ENCODE results near the gene CLP1. TPM values are rescaled to one million over a fixed set of nuclear protein-coding genes. Genes with fewer than 3 reads are reported as not detected.
"Not testable (repeated sequence)": the region's sequence is repeated elsewhere in the genome, so short reads cannot be mapped to it uniquely, and the experiment has no call there.

CLP1 gene
- total RNA-seq, 2 experiments from 2014 or later, result 11.3 to 14.2 TPM

GRCh38 chr11:57668434-57668782 lies 10.8 kb downstream of the CLP1 start:
- peaks cover 14% of the 10 kb centered on the region for H3K36me3 Mint-ChIP-seq (ENCODE audit: low read depth)
- no peaks in the 10 kb centered on the region for H3K9me3 Mint-ChIP-seq
- H3K4me3 Mint-ChIP-seq, result peak overlapping the region; percentile 91
- DNase-seq, result peak; percentile 49
- H3K4me1 Mint-ChIP-seq (ENCODE audit: low read depth), result peaks cover 48% of the 10 kb centered on the region
- no peaks in the 10 kb centered on the region for H3K27me3 Mint-ChIP-seq (ENCODE audit: low read depth)
- intact Hi-C loops (cut with micrococcal nuclease), result loop anchor here (5.0 kb wide), 1 partner anchor 1474 kb away; the partner anchor contains the start of gene FAM111A
- peak overlapping the region; percentile 97 for H3K27ac Mint-ChIP-seq
- CTCF ChIA-PET, result no interaction called here

DNA sequence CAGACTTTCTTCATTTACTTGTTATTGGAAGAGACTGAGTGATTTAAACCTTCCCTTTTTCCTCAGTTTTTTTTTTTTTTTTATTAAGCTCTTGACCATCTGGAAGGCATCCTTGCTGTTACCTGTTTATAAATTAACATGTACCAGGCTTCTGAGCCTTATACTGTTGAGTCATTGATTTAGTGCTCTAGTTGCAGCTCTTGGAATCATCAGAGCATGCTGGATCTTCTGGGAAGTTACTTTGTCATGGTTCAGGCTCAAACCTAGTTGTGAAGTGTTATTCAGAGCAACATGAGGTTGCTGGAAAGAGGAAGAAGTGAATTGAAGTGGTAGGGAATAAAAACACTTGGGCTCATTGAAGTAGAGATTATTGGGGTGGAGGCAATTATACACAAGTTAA lies 16.7 kb downstream of the CLP1 start:
- Mint-ChIP-seq H3K27ac (peak overlapping the region; percentile 6), H3K4me3 (no peak overlapping the region)

GRCh38 chr11:57675176-57675941 lies 17.8 kb downstream of the CLP1 start:
- intact Hi-C loops (cut with micrococcal nuclease), result no loop called here
- Mint-ChIP-seq H3K9me3 (no peaks in the 10 kb centered on the region), H3K27ac (no peak overlapping the region), H3K27me3 (ENCODE audit: low read depth) (no peaks in the 10 kb centered on the region), H3K36me3 (ENCODE audit: low read depth) (peaks cover 36% of the 10 kb centered on the region), H3K4me3 (no peak overlapping the region), H3K4me1 (ENCODE audit: low read depth) (peaks cover 82% of the 10 kb centered on the region)
- DNase-seq, result no peak
- CTCF ChIA-PET, result interaction anchor here (0.8 to 1.0 kb wide), 2 partner anchors 31 to 125 kb away, joined by 3 to 8 read pairs; no protein-coding TSS in a partner anchor

More for the DNA sequence above, 16.7 kb downstream of the CLP1 start:
- CTCF ChIA-PET, result interaction anchor here (2.1 to 2.3 kb wide), 2 partner anchors 33 to 106 kb away, joined by 5 to 7 read pairs; partner anchors contain the start of gene UBE2L6
- H3K9me3 Mint-ChIP-seq, result no peaks in the 10 kb centered on the region
- H3K27me3 Mint-ChIP-seq (ENCODE audit: low read depth), result no peaks in the 10 kb centered on the region
- intact Hi-C loops (cut with micrococcal nuclease), result no loop called here
- no peak for DNase-seq
- peaks cover 36% of the 10 kb centered on the region for H3K36me3 Mint-ChIP-seq (ENCODE audit: low read depth)
- H3K4me1 Mint-ChIP-seq (ENCODE audit: low read depth), result peaks cover 82% of the 10 kb centered on the region

DNA sequence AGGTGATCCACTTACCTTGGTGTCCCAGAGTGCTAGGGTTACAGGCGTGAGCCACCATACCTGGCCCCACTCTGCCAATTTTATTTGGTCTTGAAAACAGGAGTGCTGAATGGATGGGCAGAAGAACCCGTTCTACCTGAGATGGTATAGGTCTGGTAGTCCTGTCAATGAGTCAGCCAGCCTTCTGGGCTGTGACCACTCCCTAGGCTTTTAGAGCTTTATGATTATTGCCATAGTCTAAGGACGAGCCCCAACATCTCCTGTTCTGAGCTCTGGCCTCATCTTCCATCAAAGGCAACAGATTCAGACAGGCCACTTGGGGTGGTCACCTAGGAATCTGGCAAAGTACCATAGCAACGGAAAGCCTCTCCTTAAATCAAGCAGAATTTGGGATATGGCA lies 21.8 kb downstream of the CLP1 start:
- no peak for DNase-seq
- Mint-ChIP-seq H3K9me3 (no peaks in the 10 kb centered on the region), H3K27me3 (ENCODE audit: low read depth) (no peaks in the 10 kb centered on the region), H3K4me3 (no peak overlapping the region), H3K36me3 (ENCODE audit: low read depth) (peaks cover 38% of the 10 kb centered on the region), H3K4me1 (ENCODE audit: low read depth) (peaks cover 63% of the 10 kb centered on the region), H3K27ac (no peak overlapping the region)
- CTCF ChIA-PET, result no interaction called here
- intact Hi-C loops (cut with micrococcal nuclease), result no loop called here

DNA sequence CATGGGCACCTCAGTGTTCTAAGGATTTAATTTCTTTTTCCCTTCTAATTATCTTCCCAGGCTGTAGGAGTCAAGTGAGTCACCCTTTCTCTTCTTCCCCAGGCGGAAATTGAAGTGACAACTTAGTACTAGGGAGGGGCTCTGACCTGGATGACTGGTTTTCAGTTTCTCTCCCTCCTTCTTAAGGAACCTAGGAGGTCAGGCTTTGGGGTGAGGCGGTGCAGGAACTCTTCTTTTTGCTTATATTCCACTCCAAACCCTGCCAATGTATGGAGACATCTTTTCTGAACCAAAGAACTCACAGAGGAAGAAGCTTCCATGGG lies 23.0 kb downstream of the CLP1 start:
- Mint-ChIP-seq H3K4me3 (peak overlapping the region; percentile 6), H3K4me1 (ENCODE audit: low read depth) (peaks cover 52% of the 10 kb centered on the region), H3K27ac (peak overlapping the region; percentile 80), H3K27me3 (ENCODE audit: low read depth) (no peaks in the 10 kb centered on the region), H3K36me3 (ENCODE audit: low read depth) (peaks cover 35% of the 10 kb centered on the region), H3K9me3 (no peaks in the 10 kb centered on the region)
- intact Hi-C loops (cut with micrococcal nuclease), result loop anchor here (1.0 kb wide), 1 partner anchor 13 kb away; no protein-coding TSS in a partner anchor
- CTCF ChIA-PET, result interaction anchor here (1.4 to 1.7 kb wide), 2 partner anchors 112 to 120 kb away, joined by 5 read pairs; partner anchors contain the start of gene UBE2L6
- DNase-seq, result peak; percentile 10

- intact Hi-C loops (cut with micrococcal nuclease), result no loop called here
- no peak overlapping the region for H3K4me3 Mint-ChIP-seq
Observed at GRCh38 chr11:57681168-57681567, 23.6 kb downstream of the CLP1 start.

GRCh38 chr11:57690474-57690873 lies 32.9 kb downstream of the CLP1 start:
- H3K4me1 Mint-ChIP-seq (ENCODE audit: low read depth); H3K9me3 Mint-ChIP-seq; CTCF ChIA-PET; H3K4me3 Mint-ChIP-seq; intact Hi-C loops (cut with micrococcal nuclease); H3K27ac Mint-ChIP-seq; H3K27me3 Mint-ChIP-seq (ENCODE audit: low read depth); DNase-seq: not testable (repeated sequence)
- H3K36me3 Mint-ChIP-seq (ENCODE audit: low read depth), result peaks cover 30% of the 10 kb centered on the region

More at GRCh38 chr11:57681168-57681567, 23.6 kb downstream of the CLP1 start:
- CTCF ChIA-PET, result interaction anchor here (1.4 to 1.7 kb wide), 2 partner anchors 113 to 119 kb away, joined by 5 read pairs; partner anchors contain the start of gene UBE2L6
- no peaks in the 10 kb centered on the region for H3K27me3 Mint-ChIP-seq (ENCODE audit: low read depth)
- no peak overlapping the region for H3K27ac Mint-ChIP-seq
- DNase-seq, result no peak
- H3K9me3 Mint-ChIP-seq, result no peaks in the 10 kb centered on the region
- peaks cover 30% of the 10 kb centered on the region for H3K36me3 Mint-ChIP-seq (ENCODE audit: low read depth)
- H3K4me1 Mint-ChIP-seq (ENCODE audit: low read depth), result peaks cover 45% of the 10 kb centered on the region

GRCh38 chr11:57698843-57699365 lies 41.3 kb downstream of the CLP1 start:
- H3K9me3 Mint-ChIP-seq, result no peaks in the 10 kb centered on the region
- intact Hi-C loops (cut with micrococcal nuclease), result no loop called here
- DNase-seq, result no peak
- CTCF ChIA-PET, result interaction anchor here (1.0 kb wide), 2 partner anchors 9 to 11 kb away, joined by 3 to 4 read pairs; no protein-coding TSS in a partner anchor
- H3K4me3 Mint-ChIP-seq, result no peak overlapping the region
- no peaks in the 10 kb centered on the region for H3K4me1 Mint-ChIP-seq (ENCODE audit: low read depth)
- peaks cover 24% of the 10 kb centered on the region for H3K36me3 Mint-ChIP-seq (ENCODE audit: low read depth)
- no peaks in the 10 kb centered on the region for H3K27me3 Mint-ChIP-seq (ENCODE audit: low read depth)
- no peak overlapping the region for H3K27ac Mint-ChIP-seq

DNA sequence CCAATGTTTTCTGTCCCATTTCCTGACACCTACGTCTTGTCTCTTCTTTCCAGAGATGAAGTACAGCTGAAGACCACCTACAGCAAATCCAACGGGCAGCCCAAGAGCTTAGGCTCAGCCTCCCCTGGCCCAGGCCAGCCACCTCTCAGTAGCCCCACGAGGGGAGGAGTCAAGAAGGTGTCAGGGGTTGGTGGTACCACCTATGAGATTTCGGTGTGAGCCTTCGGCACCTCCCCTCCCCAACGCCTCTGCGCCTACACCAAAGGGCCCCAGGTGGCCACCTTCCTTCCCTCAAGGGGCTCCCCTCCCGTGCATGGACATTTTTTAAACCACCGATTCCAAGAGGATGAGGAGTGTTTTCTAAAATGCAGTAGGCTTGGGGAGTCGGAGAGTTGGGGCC lies 42.3 kb downstream of the CLP1 start:
- CTCF ChIA-PET, result interaction anchor here (0.5 kb wide), 1 partner anchor 175 kb away, joined by 3 read pairs; no protein-coding TSS in a partner anchor

GRCh38 chr11:57700425-57700824 lies 42.9 kb downstream of the CLP1 start:
- Mint-ChIP-seq H3K4me1 (ENCODE audit: low read depth) (no peaks in the 10 kb centered on the region), H3K36me3 (ENCODE audit: low read depth) (peaks cover 29% of the 10 kb centered on the region), H3K4me3 (no peak overlapping the region), H3K27ac (no peak overlapping the region), H3K27me3 (ENCODE audit: low read depth) (no peaks in the 10 kb centered on the region), H3K9me3 (no peaks in the 10 kb centered on the region)
- no peak for DNase-seq
- intact Hi-C loops (cut with micrococcal nuclease), result no loop called here
- CTCF ChIA-PET, result no interaction called here

More for the DNA sequence above, 42.3 kb downstream of the CLP1 start:
- no peak for DNase-seq
- H3K36me3 Mint-ChIP-seq (ENCODE audit: low read depth), result peaks cover 29% of the 10 kb centered on the region
- H3K4me3 Mint-ChIP-seq, result no peak overlapping the region
- no peaks in the 10 kb centered on the region for H3K27me3 Mint-ChIP-seq (ENCODE audit: low read depth)
- intact Hi-C loops (cut with micrococcal nuclease), result no loop called here
- no peak overlapping the region for H3K27ac Mint-ChIP-seq
- H3K4me1 Mint-ChIP-seq (ENCODE audit: low read depth), result no peaks in the 10 kb centered on the region
- no peaks in the 10 kb centered on the region for H3K9me3 Mint-ChIP-seq

- H3K27me3 Mint-ChIP-seq (ENCODE audit: low read depth), result no peaks in the 10 kb centered on the region
- H3K4me1 Mint-ChIP-seq (ENCODE audit: low read depth), result peaks cover 4% of the 10 kb centered on the region
- CTCF ChIA-PET, result interaction anchor here (1.0 kb wide), 1 partner anchor 98 kb away, joined by 8 read pairs; no protein-coding TSS in a partner anchor
- no peaks in the 10 kb centered on the region for H3K9me3 Mint-ChIP-seq
- H3K27ac Mint-ChIP-seq, result no peak overlapping the region
- DNase-seq, result no peak
- intact Hi-C loops (cut with micrococcal nuclease), result no loop called here
- peaks cover 18% of the 10 kb centered on the region for H3K36me3 Mint-ChIP-seq (ENCODE audit: low read depth)
- H3K4me3 Mint-ChIP-seq, result no peak overlapping the region
Observed at GRCh38 chr11:57703341-57703740, 45.8 kb downstream of the CLP1 start.

- H3K36me3 Mint-ChIP-seq (ENCODE audit: low read depth), result peaks cover 12% of the 10 kb centered on the region
- DNase-seq, result no peak
- H3K27ac Mint-ChIP-seq, result no peak overlapping the region
- no peak overlapping the region for H3K4me3 Mint-ChIP-seq
- no peaks in the 10 kb centered on the region for H3K27me3 Mint-ChIP-seq (ENCODE audit: low read depth)
- intact Hi-C loops (cut with micrococcal nuclease), result no loop called here
- CTCF ChIA-PET, result interaction anchor here (1.1 kb wide), 1 partner anchor 23 kb away, joined by 3 read pairs; no protein-coding TSS in a partner anchor
- peaks cover 12% of the 10 kb centered on the region for H3K4me1 Mint-ChIP-seq (ENCODE audit: low read depth)
- no peaks in the 10 kb centered on the region for H3K9me3 Mint-ChIP-seq
Observed at GRCh38 chr11:57704932-57705331, 47.4 kb downstream of the CLP1 start.
